Measurements from ENCODE around the gene C14orf180.

GRCh38 chr14:104587641-104588040 lies 8.1 kb downstream of the C14orf180 start:
- TF ChIP-seq POLR2AphosphoS5 (IDR thresholded peaks at IDR 0.05; ENCODE audit: low read depth, low read length): no peak
- no peak for TF ChIP-seq POLR2A (IDR thresholded peaks at IDR 0.05; ENCODE audit: low read depth, low read length)
- TF ChIP-seq PAX5 (IDR thresholded peaks at IDR 0.05; ENCODE audit: insufficient read depth, low read length, severe bottlenecking): no peak
- no peak for TF ChIP-seq SPI1 (IDR thresholded peaks at IDR 0.05; ENCODE audit: low read depth, low read length)
- no peak for TF ChIP-seq TAF1 (IDR thresholded peaks at IDR 0.05; ENCODE audit: low read depth, low read length)
